ENCODE results near the gene TRIP10. TPM values are rescaled to one million over a fixed set of nuclear protein-coding genes. Genes with fewer than 3 reads are reported as not detected.
A peak's percentile ranks its signal among the peaks of the same experiment; 100 is the strongest.

The TRIP10 gene
- total RNA-seq, 3 donors from 2014 or later: 56.9 to 98.1 (median 87.5) TPM

GRCh38 chr19:6750062-6750461 lies 10.6 kb downstream of the TRIP10 start:
- H3K9me3 ChIP-seq: no peaks in the 10 kb centered on the region
- H3K27me3 ChIP-seq: no peaks in the 10 kb centered on the region
- no peak overlapping the region for H3K4me3 ChIP-seq
- H3K27ac ChIP-seq: peak overlapping the region in 1 of 2 donors; percentile 58
- H3K36me3 ChIP-seq: no peaks in the 10 kb centered on the region
- intact Hi-C loops (cut with DNase I; ENCODE audit: low total_unique reads): no loop called here
- DNase-seq (ENCODE audit: low spot score in 2 of 2): no peak
- TF ChIP-seq, protein P1, sequence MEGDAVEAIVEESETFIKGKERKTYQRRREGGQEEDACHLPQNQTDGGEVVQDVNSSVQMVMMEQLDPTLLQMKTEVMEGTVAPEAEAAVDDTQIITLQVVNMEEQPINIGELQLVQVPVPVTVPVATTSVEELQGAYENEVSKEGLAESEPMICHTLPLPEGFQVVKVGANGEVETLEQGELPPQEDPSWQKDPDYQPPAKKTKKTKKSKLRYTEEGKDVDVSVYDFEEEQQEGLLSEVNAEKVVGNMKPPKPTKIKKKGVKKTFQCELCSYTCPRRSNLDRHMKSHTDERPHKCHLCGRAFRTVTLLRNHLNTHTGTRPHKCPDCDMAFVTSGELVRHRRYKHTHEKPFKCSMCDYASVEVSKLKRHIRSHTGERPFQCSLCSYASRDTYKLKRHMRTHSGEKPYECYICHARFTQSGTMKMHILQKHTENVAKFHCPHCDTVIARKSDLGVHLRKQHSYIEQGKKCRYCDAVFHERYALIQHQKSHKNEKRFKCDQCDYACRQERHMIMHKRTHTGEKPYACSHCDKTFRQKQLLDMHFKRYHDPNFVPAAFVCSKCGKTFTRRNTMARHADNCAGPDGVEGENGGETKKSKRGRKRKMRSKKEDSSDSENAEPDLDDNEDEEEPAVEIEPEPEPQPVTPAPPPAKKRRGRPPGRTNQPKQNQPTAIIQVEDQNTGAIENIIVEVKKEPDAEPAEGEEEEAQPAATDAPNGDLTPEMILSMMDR (IDR thresholded peaks at IDR 0.05): no peak
- no peak for TF ChIP-seq POLR2AphosphoS5 (IDR thresholded peaks at IDR 0.05)
- no peak for TF ChIP-seq POLR2A (IDR thresholded peaks at IDR 0.05)
- H3K4me1 ChIP-seq: peaks cover 4 to 5% of the 10 kb centered on the region in 2 donors

DNA sequence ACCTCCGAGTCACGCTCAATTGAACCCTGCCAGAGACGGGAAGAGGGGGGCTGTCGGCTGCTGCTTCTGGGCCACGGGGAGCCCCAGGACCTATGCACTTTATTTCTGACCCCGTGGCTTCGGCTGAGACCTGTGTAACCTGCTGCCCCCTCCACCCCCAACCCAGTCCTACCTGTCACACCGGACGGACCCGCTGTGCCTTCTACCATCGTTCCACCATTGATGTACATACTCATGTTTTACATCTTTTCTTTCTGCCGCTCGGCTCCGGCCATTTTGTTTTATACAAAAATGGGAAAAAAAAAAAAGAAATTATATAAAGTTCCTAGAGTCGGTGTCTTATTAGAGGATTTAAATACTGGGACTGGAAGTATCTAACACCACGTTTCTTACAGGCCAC lies 11.7 kb downstream of the TRIP10 start:
- DNase-seq (ENCODE audit: low spot score in 2 of 2): no peak
- Histone ChIP-seq H3K4me3 (no peak overlapping the region), H3K36me3 (no peaks in the 10 kb centered on the region), H3K27ac (no peak overlapping the region), H3K9me3 (no peaks in the 10 kb centered on the region), H3K27me3 (no peaks in the 10 kb centered on the region), H3K4me1 (no peaks in the 10 kb centered on the region)
- TF ChIP-seq POLR2AphosphoS5 (IDR thresholded peaks at IDR 0.05) (no peak), POLR2A (IDR thresholded peaks at IDR 0.05) (no peak)
- TF ChIP-seq, protein P1 (IDR thresholded peaks at IDR 0.05): no peak
- intact Hi-C loops (cut with DNase I; ENCODE audit: low total_unique reads): no loop called here

DNA sequence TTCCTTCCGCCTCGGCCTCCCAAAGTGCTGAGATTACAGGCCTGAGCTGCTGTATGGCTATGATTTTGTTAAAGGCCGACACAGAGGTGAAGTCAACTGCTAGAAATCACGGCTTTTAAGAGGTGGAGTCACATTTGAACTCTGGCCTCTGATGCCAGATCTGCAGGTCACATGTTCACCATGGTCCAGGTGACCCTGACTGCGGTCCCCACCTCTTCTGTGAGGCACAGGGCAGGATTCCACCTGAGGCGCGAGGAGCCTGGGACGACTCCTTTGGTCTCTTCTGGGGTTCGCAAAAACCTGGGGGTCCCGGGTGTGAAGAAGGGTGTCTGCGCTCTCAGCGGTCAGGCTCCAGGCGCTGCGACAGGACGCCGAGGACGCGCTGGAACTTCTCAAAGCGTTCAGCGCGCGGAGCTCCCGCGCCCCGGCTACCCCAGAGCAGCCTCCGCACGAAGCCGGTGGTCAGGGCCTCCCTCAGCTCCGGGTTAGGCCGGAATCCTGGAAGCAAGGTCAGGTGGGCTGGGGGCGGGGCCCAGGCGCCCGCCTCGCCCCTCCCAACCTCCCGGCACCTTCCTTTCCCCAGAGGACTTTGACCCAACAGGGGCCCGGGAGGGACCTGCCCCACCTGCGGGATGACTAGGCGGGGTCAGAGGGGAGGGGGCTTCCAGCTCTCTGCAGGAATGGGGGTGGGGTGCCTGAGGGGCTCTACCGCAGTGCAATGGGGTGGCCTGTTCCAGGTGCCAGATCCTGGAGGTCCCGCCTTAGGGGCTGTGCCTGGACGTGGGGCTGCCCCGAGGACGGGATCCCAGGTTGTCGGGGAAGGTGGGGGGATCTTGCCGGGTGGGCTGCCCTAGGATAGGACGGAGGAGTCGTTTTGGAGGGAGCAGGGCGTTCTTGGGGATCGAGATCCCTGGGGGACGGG lies 13.0 kb downstream of the TRIP10 start:
- peak overlapping the region; percentile 23 to 58 (median 34) for H3K4me3 ChIP-seq
- no peaks in the 10 kb centered on the region for H3K36me3 ChIP-seq
- no peaks in the 10 kb centered on the region for H3K4me1 ChIP-seq
- no peaks in the 10 kb centered on the region for H3K9me3 ChIP-seq
- peak overlapping the region in 1 of 2 donors; percentile 40 for H3K27ac ChIP-seq
- no peaks in the 10 kb centered on the region for H3K27me3 ChIP-seq
- DNase-seq (ENCODE audit: low spot score in 2 of 2): no peak
- TF ChIP-seq, protein P1 (IDR thresholded peaks at IDR 0.05): no peak
- TF ChIP-seq POLR2A (IDR thresholded peaks at IDR 0.05) (no peak), POLR2AphosphoS5 (IDR thresholded peaks at IDR 0.05) (no peak)
- intact Hi-C loops (cut with DNase I; ENCODE audit: low total_unique reads): no loop called here

- Histone ChIP-seq H3K4me1 (no peaks in the 10 kb centered on the region), H3K27me3 (no peaks in the 10 kb centered on the region), H3K9me3 (no peaks in the 10 kb centered on the region), H3K36me3 (no peaks in the 10 kb centered on the region), H3K4me3 (peak overlapping the region; percentile 23 to 58 (median 34)), H3K27ac (peak overlapping the region; percentile 13 to 40)
- TF ChIP-seq POLR2A (IDR thresholded peaks at IDR 0.05): no peak
- TF ChIP-seq POLR2AphosphoS5 (IDR thresholded peaks at IDR 0.05): peak in 1 of 3 donors; percentile 30
- no peak for DNase-seq (ENCODE audit: low spot score in 2 of 2)
- intact Hi-C loops (cut with DNase I; ENCODE audit: low total_unique reads): no loop called here
Observed at GRCh38 chr19:6753178-6754031, 13.9 kb downstream of the TRIP10 start.

DNA sequence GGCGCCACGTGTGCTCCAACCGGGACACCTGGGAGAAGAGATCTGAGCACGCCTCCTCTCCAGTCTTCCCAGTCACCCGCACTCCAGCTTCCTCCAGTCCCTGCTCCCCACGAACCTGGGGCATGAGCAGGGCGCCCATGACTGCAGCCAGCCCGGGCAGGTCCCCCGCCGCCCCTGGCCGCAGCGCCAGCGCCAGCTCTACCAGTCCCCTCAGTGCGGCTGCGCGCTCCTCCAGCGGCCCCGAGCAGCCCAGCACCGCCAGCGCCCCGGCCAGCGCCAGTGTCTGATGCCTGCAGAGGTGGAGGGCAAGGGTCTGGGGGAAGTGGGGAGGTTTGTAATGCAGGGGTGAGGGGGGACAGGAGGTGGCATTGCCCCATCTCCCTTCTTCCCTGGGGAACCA lies 14.7 kb downstream of the TRIP10 start:
- Histone ChIP-seq H3K9me3 (no peaks in the 10 kb centered on the region), H3K27ac (no peak overlapping the region), H3K4me3 (no peak overlapping the region), H3K4me1 (no peaks in the 10 kb centered on the region), H3K27me3 (no peaks in the 10 kb centered on the region), H3K36me3 (no peaks in the 10 kb centered on the region)
- intact Hi-C loops (cut with DNase I; ENCODE audit: low total_unique reads): no loop called here
- DNase-seq (ENCODE audit: low spot score in 2 of 2): no peak
- no peak for TF ChIP-seq POLR2A (IDR thresholded peaks at IDR 0.05)
